Transverse colon (tissue), 4 donors: ENCODE results near the gene DPF3. TPM values are rescaled to one million over a fixed set of nuclear protein-coding genes. Genes with fewer than 3 reads are reported as not detected.

ENCODE experiments used
- DNase-seq: peaks from one replicate; pipeline ENCODE4 v3.0.0-alpha.2; 2019
- H3K27ac ChIP-seq, 4 donors: fragments of 200-600 bp; sonication (generic); 2 replicates each; pipeline ENCODE4 v1.5.1; 2016 to 2018; ENCODE audit warnings: inconsistent platforms in 4 of 4
- H3K27me3 ChIP-seq: fragments of 200-600 bp; sonication (generic); 2 replicates; pipeline ENCODE4 v1.5.1; 2017; ENCODE audit warnings: inconsistent platforms
- H3K36me3 ChIP-seq, 4 donors: fragments of 200-600 bp; sonication (generic); 2 replicates each; pipeline ENCODE4 v1.5.1; 2017 to 2019; ENCODE audit warnings: inconsistent platforms in 4 of 4
- H3K4me1 ChIP-seq, 4 donors: fragments of 200-600 bp; sonication (generic); 2 replicates each; pipeline ENCODE4 v1.5.1; 2017 to 2020; ENCODE audit warnings: inconsistent platforms in 4 of 4
- H3K4me3 ChIP-seq, 4 donors: fragments of 200-600 bp; sonication (generic); 1 replicate in 1 of 4; 2 replicates in 3 of 4; pipeline versions ENCODE4 v1.5.1 to v1.6.1; 2017 to 2019; ENCODE audit warnings: inconsistent platforms in 4 of 4
- H3K9me3 ChIP-seq, 2 donors: fragments of 200-600 bp; sonication (generic); 2 replicates each; pipeline ENCODE4 v1.5.1; 2017 to 2019; ENCODE audit warnings: inconsistent platforms in 2 of 2
- EP300 ChIP-seq: sonication (generic); formaldehyde crosslinking; IDR thresholded peaks from one replicate; pipeline ENCODE4 v1.6.1; 2017; ENCODE audit warnings: antibody characterized with exemption, low read depth
- POLR2A ChIP-seq: fragments of 450-650 bp; IDR thresholded peaks from one replicate; pipeline ENCODE4 v1.6.1; 2016; ENCODE audit warnings: antibody characterized with exemption, mild to moderate bottlenecking, moderate library complexity
- POLR2AphosphoS5 ChIP-seq, 3 donors: sonication (generic); formaldehyde crosslinking; IDR thresholded peaks; one replicate each; pipeline ENCODE4 v1.6.1; 2016; ENCODE audit warnings: antibody characterized with exemption in 3 of 3
- WGBS, 2 donors: methylation state at CpG; one replicate each; pipeline ENCODE4 v1.1.5; 2018; ENCODE audit warnings: low coverage in 1 of 2; 5-methylcytosine and 5-hydroxymethylcytosine counted together
- in situ Hi-C, 4 donors: fragments of 200-750 bp; cut with MboI; loops; one replicate each; pipeline versions ENCODE4 v1.15.0 to v1.15.1; 2017; ENCODE audit warnings: low sequenced_read_pairs in 3 of 4, low pct_ligation_motif_present in 1 of 4, low pct_unique_long_range_greater_than_20kb in 1 of 4
- intact Hi-C: fragments of 100-400 bp; cut with DNase I; formaldehyde crosslinking; loops from one replicate; pipeline ENCODE4 v1.15.1; 2023; ENCODE audit warnings: low total_unique reads
- total RNA-seq, 4 donors: library from RNA; depleted of rRNA; stranded (reverse); fragments of >200 nt; gene quantifications; one replicate each; pipeline ENCODE4 v1.1.0, GENCODE V29; 2016
- TF ChIP-seq, protein P1 (sequence below), 5 experiments: fragments of 200-600 bp in 3 of 5; fragments of 450-650 bp in 2 of 5; sonication (generic) in 3 of 5; IDR thresholded peaks; 1 replicate in 2 of 5; 2 replicates in 3 of 5; pipeline ENCODE4 v1.5.1; 2016 to 2017; ENCODE audit warnings: antibody characterized with exemption in 5 of 5, inconsistent platforms in 3 of 5, mild to moderate bottlenecking in 2 of 5, moderate library complexity in 1 of 5

DPF3 gene
- total RNA-seq, 4 donors from 2014 or later, result 7.1 to 23.5 (median 10.9) TPM

DNA sequence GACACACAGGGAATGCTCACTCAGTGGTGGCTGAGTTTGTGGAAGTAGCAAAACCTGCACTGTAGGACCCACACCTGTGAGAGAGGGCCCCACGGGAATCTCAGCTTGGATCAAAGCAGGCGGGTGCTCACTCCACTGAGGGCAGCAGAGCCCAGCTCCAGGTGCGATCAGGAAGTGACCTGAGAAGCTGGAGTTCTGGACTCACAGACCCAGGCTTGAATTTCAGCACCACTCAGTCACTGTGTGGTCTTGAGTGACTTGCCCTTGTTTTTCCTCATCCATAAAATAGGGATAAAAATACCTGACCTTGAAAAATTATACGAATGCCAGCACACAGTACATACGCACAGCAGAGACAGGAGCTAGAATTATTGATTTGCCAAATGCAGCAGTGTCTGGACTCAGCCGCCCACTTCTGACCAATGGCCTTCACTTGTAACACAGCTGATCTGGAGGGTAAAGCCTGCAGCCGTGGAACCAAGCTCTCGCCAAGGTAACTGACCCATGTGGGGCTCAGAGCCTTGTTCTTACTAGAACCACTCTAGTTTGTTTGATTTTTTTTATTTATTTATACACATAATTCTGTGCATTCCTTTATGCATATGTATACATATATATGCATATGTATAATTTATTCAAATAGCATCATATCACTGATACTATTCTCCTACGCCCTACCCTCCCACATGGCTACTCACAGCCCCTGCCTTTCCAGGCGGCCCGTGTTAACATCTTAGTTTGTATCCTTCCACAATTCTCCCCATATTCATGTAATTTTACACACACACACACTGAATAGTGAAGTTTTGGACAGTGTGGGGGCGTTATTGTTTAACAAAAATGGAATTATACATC, 53.9 kb downstream of the DPF3 start:
- WGBS, 2 donors, result 88 to 89% methylated on average over 6 to 12 of the region's 12 CpGs
- H3K4me1 ChIP-seq, result no peaks in the 10 kb centered on the region
- intact Hi-C loops, result no loop called here

GRCh38 chr14:72839351-72839750, 54.5 kb downstream of the DPF3 start:
- TF ChIP-seq POLR2A, result no peak
- intact Hi-C loops (no loop called here), in situ Hi-C loops (no loop called here)
- Histone ChIP-seq H3K9me3 (no peaks in the 10 kb centered on the region), H3K27ac (no peak overlapping the region), H3K36me3 (no peaks in the 10 kb centered on the region), H3K4me3 (no peak overlapping the region), H3K27me3 (no peaks in the 10 kb centered on the region), H3K4me1 (no peaks in the 10 kb centered on the region)
- 90 to 94% methylated on average over 5 to 12 of the region's 12 CpGs for WGBS, 2 donors
- DNase-seq, result no peak

More for the DNA sequence above, 53.9 kb downstream of the DPF3 start:
- no peak for DNase-seq
- Histone ChIP-seq H3K9me3 (no peaks in the 10 kb centered on the region), H3K36me3 (no peaks in the 10 kb centered on the region), H3K27me3 (no peaks in the 10 kb centered on the region), H3K27ac (no peak overlapping the region), H3K4me3 (no peak overlapping the region)
- TF ChIP-seq EP300, result no peak
- TF ChIP-seq, protein P1, sequence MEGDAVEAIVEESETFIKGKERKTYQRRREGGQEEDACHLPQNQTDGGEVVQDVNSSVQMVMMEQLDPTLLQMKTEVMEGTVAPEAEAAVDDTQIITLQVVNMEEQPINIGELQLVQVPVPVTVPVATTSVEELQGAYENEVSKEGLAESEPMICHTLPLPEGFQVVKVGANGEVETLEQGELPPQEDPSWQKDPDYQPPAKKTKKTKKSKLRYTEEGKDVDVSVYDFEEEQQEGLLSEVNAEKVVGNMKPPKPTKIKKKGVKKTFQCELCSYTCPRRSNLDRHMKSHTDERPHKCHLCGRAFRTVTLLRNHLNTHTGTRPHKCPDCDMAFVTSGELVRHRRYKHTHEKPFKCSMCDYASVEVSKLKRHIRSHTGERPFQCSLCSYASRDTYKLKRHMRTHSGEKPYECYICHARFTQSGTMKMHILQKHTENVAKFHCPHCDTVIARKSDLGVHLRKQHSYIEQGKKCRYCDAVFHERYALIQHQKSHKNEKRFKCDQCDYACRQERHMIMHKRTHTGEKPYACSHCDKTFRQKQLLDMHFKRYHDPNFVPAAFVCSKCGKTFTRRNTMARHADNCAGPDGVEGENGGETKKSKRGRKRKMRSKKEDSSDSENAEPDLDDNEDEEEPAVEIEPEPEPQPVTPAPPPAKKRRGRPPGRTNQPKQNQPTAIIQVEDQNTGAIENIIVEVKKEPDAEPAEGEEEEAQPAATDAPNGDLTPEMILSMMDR (IDR thresholded peaks at IDR 0.05), result no peak
- TF ChIP-seq POLR2A, result no peak
- no peak for TF ChIP-seq POLR2AphosphoS5 (IDR thresholded peaks at IDR 0.05)
- in situ Hi-C loops, result no loop called here

- Histone ChIP-seq H3K9me3 (no peaks in the 10 kb centered on the region), H3K36me3 (no peaks in the 10 kb centered on the region), H3K4me1 (peaks cover 0 to 12% (median 8%) of the 10 kb centered on the region in 4 donors), H3K27ac (no peak overlapping the region), H3K4me3 (no peak overlapping the region), H3K27me3 (no peaks in the 10 kb centered on the region)
- DNase-seq, result no peak
- no peak for TF ChIP-seq EP300
- no peak for TF ChIP-seq POLR2AphosphoS5 (IDR thresholded peaks at IDR 0.05)
- TF ChIP-seq, protein P1 (IDR thresholded peaks at IDR 0.05), result no peak
- TF ChIP-seq POLR2A, result no peak
- WGBS, 2 donors, result 86% methylated on average over 4 of the region's 4 CpGs; no CpG with 5 or more reads in 1 of the 2 donors
- intact Hi-C loops (no loop called here), in situ Hi-C loops (no loop called here)
These were observed 57.8 kb downstream of the DPF3 start for GRCh38 chr14:72836085-72836484.

GRCh38 chr14:72833174-72833573, 60.7 kb downstream of the DPF3 start:
- H3K9me3 ChIP-seq, result no peaks in the 10 kb centered on the region
- TF ChIP-seq EP300 (no peak), POLR2AphosphoS5 (IDR thresholded peaks at IDR 0.05) (no peak), POLR2A (no peak)
- TF ChIP-seq, protein P1 (IDR thresholded peaks at IDR 0.05), result no peak
- intact Hi-C loops, result no loop called here
- WGBS, 2 donors, result 88 to 94% methylated on average over 9 of the region's 9 CpGs
- in situ Hi-C loops, result no loop called here
- H3K4me3 ChIP-seq, result no peak overlapping the region
- DNase-seq, result no peak
- no peaks in the 10 kb centered on the region for H3K27me3 ChIP-seq
- H3K27ac ChIP-seq, result no peak overlapping the region
- H3K4me1 ChIP-seq, result peaks cover 0 to 34% (median 21%) of the 10 kb centered on the region in 4 donors
- no peaks in the 10 kb centered on the region for H3K36me3 ChIP-seq
